Neural cell (in vitro differentiated cells): ENCODE measurements around the gene THBD. TPM values are rescaled to one million over a fixed set of nuclear protein-coding genes. Genes with fewer than 3 reads are reported as not detected.

ENCODE experiments used
- H2AFZ ChIP-seq: fragments of 200-600, 300-800 bp; sonication (generic), shearing (Covaris generic); 2 replicates; pipeline ENCODE4 v1.6.0; 2014; ENCODE audit warnings: low read depth, mild to moderate bottlenecking, antibody characterized with exemption, low read length, moderate library complexity
- H3F3A ChIP-seq: fragments of 200-600 bp; shearing (Covaris generic); 2 replicates; pipeline ENCODE4 v1.6.1; 2016; ENCODE audit warnings: mild to moderate bottlenecking, moderate library complexity, mixed read lengths, antibody characterized with exemption, low read length; ENCODE audit not compliant: insufficient read depth, poor library complexity, severe bottlenecking
- H3K27ac ChIP-seq: fragments of 200-600, 300-800 bp; sonication (generic), shearing (Covaris generic); 2 replicates; pipeline ENCODE4 v1.5.1; 2014; ENCODE audit warnings: mild to moderate bottlenecking, low read length, moderate library complexity
- H3K27me3 ChIP-seq: fragments of 300-800, 200-600 bp; sonication (generic), shearing (Covaris generic); 2 replicates; pipeline ENCODE4 v1.6.0; 2014; ENCODE audit warnings: mild to moderate bottlenecking, low read depth, low read length, moderate library complexity; ENCODE audit not compliant: insufficient read depth
- H3K36me3 ChIP-seq: fragments of 300-800, 200-600 bp; sonication (generic), shearing (Covaris generic); 2 replicates; pipeline ENCODE4 v1.5.1; 2014; ENCODE audit warnings: mild to moderate bottlenecking, antibody characterized with exemption, low read length, moderate library complexity; ENCODE audit not compliant: insufficient read depth
- H3K4me2 ChIP-seq: fragments of 300-800, 200-600 bp; sonication (generic), shearing (Covaris generic); 2 replicates; pipeline ENCODE4 v1.6.0; 2014; ENCODE audit warnings: mild to moderate bottlenecking, low read length
- H3K4me3 ChIP-seq: fragments of 300-800, 200-600 bp; sonication (generic), shearing (Covaris generic); 2 replicates; pipeline ENCODE4 v1.5.1; 2014; ENCODE audit warnings: mild to moderate bottlenecking, low read length, moderate library complexity
- H3K79me2 ChIP-seq: fragments of 200-600 bp; shearing (Covaris generic); replicated peaks from 2 replicates; pipeline ENCODE4 v1.6.0; 2014; ENCODE audit warnings: mild to moderate bottlenecking, low read length, moderate library complexity; ENCODE audit not compliant: insufficient read depth
- H3K9ac ChIP-seq: fragments of 300-800, 200-600 bp; sonication (generic), shearing (Covaris generic); 2 replicates; pipeline ENCODE4 v1.6.1; 2016; ENCODE audit warnings: mild to moderate bottlenecking, low read length, mixed read lengths
- H3K9me2 ChIP-seq: fragments of 200-600 bp; shearing (Covaris generic); 2 replicates; pipeline ENCODE4 v1.6.1; 2016; ENCODE audit warnings: mild to moderate bottlenecking, low read length, mixed read lengths; ENCODE audit not compliant: insufficient read depth
- H3K9me3 ChIP-seq: fragments of 200-600, 300-800 bp; sonication (generic), shearing (Covaris generic); 2 replicates; pipeline ENCODE4 v1.6.1; 2016; ENCODE audit warnings: mild to moderate bottlenecking, mixed run types, low read length, moderate library complexity, mixed read lengths
- H4K20me1 ChIP-seq: fragments of 200-600 bp; shearing (Covaris generic); 2 replicates; pipeline ENCODE4 v1.6.1; 2016; ENCODE audit warnings: mild to moderate bottlenecking, mixed run types; ENCODE audit not compliant: insufficient read depth
- EP300 ChIP-seq: fragments of 450-650 bp; conservative IDR thresholded peaks from 2 replicates; pipeline ENCODE4 v1.6.1; 2014; ENCODE audit warnings: antibody characterized with exemption, mild to moderate bottlenecking, moderate library complexity; ENCODE audit not compliant: poor library complexity, severe bottlenecking
- EZH2 ChIP-seq: fragments of 200-600, 300-800 bp; shearing (Covaris generic), sonication (generic); IDR thresholded peaks from 2 replicates; pipeline ENCODE4 v1.6.1; 2014; ENCODE audit warnings: antibody characterized with exemption, low read length, borderline replicate concordance, mild to moderate bottlenecking; ENCODE audit not compliant: insufficient read depth, poor library complexity, severe bottlenecking
- MXI1 ChIP-seq: fragments of 450-650 bp; conservative IDR thresholded peaks from 2 replicates; pipeline ENCODE4 v1.6.1; 2014; ENCODE audit warnings: antibody characterized with exemption, mild to moderate bottlenecking; ENCODE audit not compliant: poor library complexity, severe bottlenecking
- POLR2AphosphoS5 ChIP-seq: IDR thresholded peaks from 2 replicates; pipeline ENCODE4 v1.6.1; 2012
- RAD21 ChIP-seq: fragments of 450-650 bp; conservative IDR thresholded peaks from 2 replicates; pipeline ENCODE4 v1.6.1; 2014; ENCODE audit warnings: antibody characterized with exemption, mild to moderate bottlenecking, moderate library complexity
- SMC3 ChIP-seq: fragments of 450-650 bp; conservative IDR thresholded peaks from 2 replicates; pipeline ENCODE4 v1.6.1; 2014; ENCODE audit warnings: antibody characterized with exemption, mild to moderate bottlenecking, moderate library complexity; ENCODE audit not compliant: poor library complexity
- polyA plus RNA-seq: library from polyadenylated mRNA; depleted of rRNA; stranded (reverse); fragments of >200 nt; gene quantifications from 2 replicates; pipeline ENCODE4 v1.2.3, GENCODE V29; 2014
- TF ChIP-seq, protein P1 (sequence below): fragments of 450-650 bp; IDR thresholded peaks from 2 replicates; pipeline ENCODE4 v1.5.1; 2014; ENCODE audit warnings: antibody characterized with exemption, mild to moderate bottlenecking, moderate library complexity; ENCODE audit not compliant: poor library complexity, severe bottlenecking
- TF ChIP-seq, protein P2 (sequence below): IDR thresholded peaks from 2 replicates; pipeline ENCODE4 v1.6.1; 2012; ENCODE audit warnings: borderline replicate concordance

Gene THBD
- polyA plus RNA-seq, 1 donor from 2014 or later = not detected

GRCh38 chr20:22999756-23000155 lies 49.7 kb downstream of the THBD start:
- Histone ChIP-seq H3K36me3 (no peaks in the 10 kb centered on the region), H2AFZ (no peak overlapping the region), H3K9ac (no peak overlapping the region), H3K9me2 (no peaks in the 10 kb centered on the region), H4K20me1 (no peaks in the 10 kb centered on the region), H3K4me3 (no peak overlapping the region), H3K4me2 (no peak overlapping the region), H3K27me3 (no peaks in the 10 kb centered on the region), H3K9me3 (no peaks in the 10 kb centered on the region), H3K27ac (no peak overlapping the region), H3K79me2 (no peaks in the 10 kb centered on the region), H3F3A (no peaks in the 10 kb centered on the region)
- no peak for TF ChIP-seq MXI1
- TF ChIP-seq, protein P1, sequence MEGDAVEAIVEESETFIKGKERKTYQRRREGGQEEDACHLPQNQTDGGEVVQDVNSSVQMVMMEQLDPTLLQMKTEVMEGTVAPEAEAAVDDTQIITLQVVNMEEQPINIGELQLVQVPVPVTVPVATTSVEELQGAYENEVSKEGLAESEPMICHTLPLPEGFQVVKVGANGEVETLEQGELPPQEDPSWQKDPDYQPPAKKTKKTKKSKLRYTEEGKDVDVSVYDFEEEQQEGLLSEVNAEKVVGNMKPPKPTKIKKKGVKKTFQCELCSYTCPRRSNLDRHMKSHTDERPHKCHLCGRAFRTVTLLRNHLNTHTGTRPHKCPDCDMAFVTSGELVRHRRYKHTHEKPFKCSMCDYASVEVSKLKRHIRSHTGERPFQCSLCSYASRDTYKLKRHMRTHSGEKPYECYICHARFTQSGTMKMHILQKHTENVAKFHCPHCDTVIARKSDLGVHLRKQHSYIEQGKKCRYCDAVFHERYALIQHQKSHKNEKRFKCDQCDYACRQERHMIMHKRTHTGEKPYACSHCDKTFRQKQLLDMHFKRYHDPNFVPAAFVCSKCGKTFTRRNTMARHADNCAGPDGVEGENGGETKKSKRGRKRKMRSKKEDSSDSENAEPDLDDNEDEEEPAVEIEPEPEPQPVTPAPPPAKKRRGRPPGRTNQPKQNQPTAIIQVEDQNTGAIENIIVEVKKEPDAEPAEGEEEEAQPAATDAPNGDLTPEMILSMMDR = no peak
- no peak for TF ChIP-seq SMC3
- TF ChIP-seq RAD21 = no peak
- TF ChIP-seq EZH2 = no peak
- TF ChIP-seq, protein P2, sequence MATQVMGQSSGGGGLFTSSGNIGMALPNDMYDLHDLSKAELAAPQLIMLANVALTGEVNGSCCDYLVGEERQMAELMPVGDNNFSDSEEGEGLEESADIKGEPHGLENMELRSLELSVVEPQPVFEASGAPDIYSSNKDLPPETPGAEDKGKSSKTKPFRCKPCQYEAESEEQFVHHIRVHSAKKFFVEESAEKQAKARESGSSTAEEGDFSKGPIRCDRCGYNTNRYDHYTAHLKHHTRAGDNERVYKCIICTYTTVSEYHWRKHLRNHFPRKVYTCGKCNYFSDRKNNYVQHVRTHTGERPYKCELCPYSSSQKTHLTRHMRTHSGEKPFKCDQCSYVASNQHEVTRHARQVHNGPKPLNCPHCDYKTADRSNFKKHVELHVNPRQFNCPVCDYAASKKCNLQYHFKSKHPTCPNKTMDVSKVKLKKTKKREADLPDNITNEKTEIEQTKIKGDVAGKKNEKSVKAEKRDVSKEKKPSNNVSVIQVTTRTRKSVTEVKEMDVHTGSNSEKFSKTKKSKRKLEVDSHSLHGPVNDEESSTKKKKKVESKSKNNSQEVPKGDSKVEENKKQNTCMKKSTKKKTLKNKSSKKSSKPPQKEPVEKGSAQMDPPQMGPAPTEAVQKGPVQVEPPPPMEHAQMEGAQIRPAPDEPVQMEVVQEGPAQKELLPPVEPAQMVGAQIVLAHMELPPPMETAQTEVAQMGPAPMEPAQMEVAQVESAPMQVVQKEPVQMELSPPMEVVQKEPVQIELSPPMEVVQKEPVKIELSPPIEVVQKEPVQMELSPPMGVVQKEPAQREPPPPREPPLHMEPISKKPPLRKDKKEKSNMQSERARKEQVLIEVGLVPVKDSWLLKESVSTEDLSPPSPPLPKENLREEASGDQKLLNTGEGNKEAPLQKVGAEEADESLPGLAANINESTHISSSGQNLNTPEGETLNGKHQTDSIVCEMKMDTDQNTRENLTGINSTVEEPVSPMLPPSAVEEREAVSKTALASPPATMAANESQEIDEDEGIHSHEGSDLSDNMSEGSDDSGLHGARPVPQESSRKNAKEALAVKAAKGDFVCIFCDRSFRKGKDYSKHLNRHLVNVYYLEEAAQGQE = no peak
- TF ChIP-seq EP300 = no peak

- H3K27me3 ChIP-seq = no peaks in the 10 kb centered on the region
- no peak overlapping the region for H3K4me2 ChIP-seq
- H3K9me3 ChIP-seq = no peaks in the 10 kb centered on the region
- no peak overlapping the region for H3K9ac ChIP-seq
- H4K20me1 ChIP-seq = no peaks in the 10 kb centered on the region
- no peak overlapping the region for H3K4me3 ChIP-seq
- H3K9me2 ChIP-seq = no peaks in the 10 kb centered on the region
- no peaks in the 10 kb centered on the region for H3K36me3 ChIP-seq
- H3K27ac ChIP-seq = no peak overlapping the region
- H2AFZ ChIP-seq = no peak overlapping the region
- H3K79me2 ChIP-seq = no peaks in the 10 kb centered on the region
- TF ChIP-seq, protein P2 = no peak
- TF ChIP-seq POLR2AphosphoS5 (no peak), MXI1 (no peak), RAD21 (no peak)
- no peaks in the 10 kb centered on the region for H3F3A ChIP-seq
Measured at GRCh38 chr20:22998476-22998875, 51.0 kb downstream of the THBD start.
